ENCODE results near the gene TECR. TPM values are rescaled to one million over a fixed set of nuclear protein-coding genes. Genes with fewer than 3 reads are reported as not detected.
A peak's percentile ranks its signal among the peaks of the same experiment; 100 is the strongest.

The TECR gene
- total and polyA plus RNA-seq, 2 of the 13 experiments (the other 11 are each of a cell fraction or from before 2014, with no cell fraction given): 54.9 to 121 TPM

- TF ChIP-seq ZXDC (CRISPR knock-in tag; IDR thresholded peaks at IDR 0.05): no peak
- TF ChIP-seq BHLHE40 (IDR thresholded peaks at IDR 0.05; ENCODE audit: low read length): 0 out of 2 replicates have a peak, but pooled peaks have one; percentile 7
- TF ChIP-seq SRY (CRISPR knock-in tag; IDR thresholded peaks at IDR 0.05): peak; percentile 39; the same call in 1 of the 2 replicates
- 0 out of 2 replicates have a peak, but pooled peaks have one; percentile 35 for TF ChIP-seq GZF1 (CRISPR knock-in tag; IDR thresholded peaks at IDR 0.05)
- TF ChIP-seq ZEB1 (IDR thresholded peaks at IDR 0.05; ENCODE audit: insufficient replicate concordance, low read depth): no peak
- TF ChIP-seq RBAK (CRISPR knock-in tag; IDR thresholded peaks at IDR 0.05): no peak
- TF ChIP-seq ZMYM2 (CRISPR knock-in tag; IDR thresholded peaks at IDR 0.05): peak; percentile 57; the same call in 1 of the 2 replicates
- TF ChIP-seq ZNF143 (CRISPR knock-in tag; IDR thresholded peaks at IDR 0.05): no peak
- TF ChIP-seq ZNF761 (CRISPR knock-in tag; conservative IDR thresholded peaks at IDR 0.05): peak; percentile 83
- TF ChIP-seq NAIF1 (CRISPR knock-in tag; IDR thresholded peaks at IDR 0.05; ENCODE audit: borderline replicate concordance): no peak
- no peak for TF ChIP-seq LCORL (IDR thresholded peaks at IDR 0.05)
- TF ChIP-seq LCORL (CRISPR knock-in tag; IDR thresholded peaks at IDR 0.05): peak; percentile 87
- no peak for TF ChIP-seq JUN (CRISPR knock-in tag; IDR thresholded peaks at IDR 0.05)
- TF ChIP-seq ZNF343 (CRISPR knock-in tag; IDR thresholded peaks at IDR 0.05): 0 out of 2 replicates have a peak, but pooled peaks have one; percentile 23
- 0 out of 2 replicates have a peak, but pooled peaks have one; percentile 33 for TF ChIP-seq ZNF256 (CRISPR knock-in tag; conservative IDR thresholded peaks at IDR 0.05)
- peak; percentile 72; the same call in 1 of the 2 replicates for TF ChIP-seq TMF1 (CRISPR knock-in tag; IDR thresholded peaks at IDR 0.05; ENCODE audit: low read depth)
- no peak for TF ChIP-seq ZNF142 (CRISPR knock-in tag; IDR thresholded peaks at IDR 0.05)
- TF ChIP-seq SP5 (CRISPR knock-in tag; IDR thresholded peaks at IDR 0.05; ENCODE audit: borderline replicate concordance, low read depth): peak; percentile 73
- TF ChIP-seq ZBTB44 (CRISPR knock-in tag; IDR thresholded peaks at IDR 0.05): no peak
- TF ChIP-seq ZNF644 (CRISPR knock-in tag; IDR thresholded peaks at IDR 0.05; ENCODE audit: low read depth): no peak
Observed at GRCh38 chr19:14529254-14530004, at the start of gene TECR (continued).
